ENCODE data around the gene EGFR. TPM values are rescaled to one million over a fixed set of nuclear protein-coding genes. Genes with fewer than 3 reads are reported as not detected.
A peak's percentile ranks its signal among the peaks of the same experiment; 100 is the strongest.

Gene EGFR
- total RNA-seq, 1 donor from 2014 or later = 78.3 TPM

GRCh38 chr7:55050281-55050680 is 31.5 kb downstream of the EGFR start:
- peaks cover 5% of the 10 kb centered on the region for H3K4me1 ChIP-seq
- ATAC-seq (no peak), DNase-seq (no peak)
- no peaks in the 10 kb centered on the region for H3K9me3 ChIP-seq
- H3K36me3 ChIP-seq = no peaks in the 10 kb centered on the region
- no peak overlapping the region for H3K4me3 ChIP-seq
- intact Hi-C loops (cut with DNase I) = no loop called here
- no peak for TF ChIP-seq CTCF (IDR thresholded peaks at IDR 0.05)
- no peaks in the 10 kb centered on the region for H3K27me3 ChIP-seq
- H3K27ac ChIP-seq = no peak overlapping the region

GRCh38 chr7:55052081-55052480 is 33.3 kb downstream of the EGFR start:
- intact Hi-C loops (cut with DNase I) = no loop called here
- no peak for TF ChIP-seq CTCF (IDR thresholded peaks at IDR 0.05)
- no peaks in the 10 kb centered on the region for H3K27me3 ChIP-seq
- H3K9me3 ChIP-seq = no peaks in the 10 kb centered on the region
- no peak overlapping the region for H3K4me3 ChIP-seq
- H3K36me3 ChIP-seq = no peaks in the 10 kb centered on the region
- H3K4me1 ChIP-seq = peaks cover 13% of the 10 kb centered on the region
- H3K27ac ChIP-seq = no peak overlapping the region
- ATAC-seq (no peak), DNase-seq (no peak)

GRCh38 chr7:55052741-55053427 is 34.1 kb downstream of the EGFR start:
- H3K36me3 ChIP-seq = no peaks in the 10 kb centered on the region
- H3K27ac ChIP-seq = no peak overlapping the region
- H3K4me3 ChIP-seq = no peak overlapping the region
- ATAC-seq (no peak), DNase-seq (no peak)
- H3K4me1 ChIP-seq = peaks cover 13% of the 10 kb centered on the region
- no peak for TF ChIP-seq CTCF (IDR thresholded peaks at IDR 0.05)
- intact Hi-C loops (cut with DNase I) = no loop called here
- no peaks in the 10 kb centered on the region for H3K9me3 ChIP-seq
- H3K27me3 ChIP-seq = no peaks in the 10 kb centered on the region

GRCh38 chr7:55053651-55054571 is 35.1 kb downstream of the EGFR start:
- DNase-seq = no peak
- Histone ChIP-seq H3K27me3 (no peaks in the 10 kb centered on the region), H3K4me3 (no peak overlapping the region), H3K36me3 (no peaks in the 10 kb centered on the region), H3K27ac (no peak overlapping the region), H3K9me3 (no peaks in the 10 kb centered on the region), H3K4me1 (peaks cover 8% of the 10 kb centered on the region)
- ATAC-seq = peak; percentile 55
- TF ChIP-seq CTCF (IDR thresholded peaks at IDR 0.05) = no peak
- intact Hi-C loops (cut with DNase I) = no loop called here

GRCh38 chr7:55054758-55055157 is 35.9 kb downstream of the EGFR start:
- intact Hi-C loops (cut with DNase I) = no loop called here
- ATAC-seq (peak; percentile 65), DNase-seq (no peak)
- Histone ChIP-seq H3K27ac (no peak overlapping the region), H3K9me3 (no peaks in the 10 kb centered on the region), H3K4me3 (no peak overlapping the region), H3K36me3 (no peaks in the 10 kb centered on the region), H3K4me1 (peaks cover 7% of the 10 kb centered on the region), H3K27me3 (no peaks in the 10 kb centered on the region)
- no peak for TF ChIP-seq CTCF (IDR thresholded peaks at IDR 0.05)
